Coronary artery (tissue), 2 donors: Measurements from ENCODE around the gene CNPPD1.

Experiments
- DNase-seq: peaks from one replicate; pipeline ENCODE4 v3.0.0-alpha.2; 2017; ENCODE audit warnings: low spot score
- H3K27ac ChIP-seq, 2 donors: fragments of 200-600 bp; sonication (generic); one replicate each; pipeline ENCODE4 v1.5.1; 2016 to 2019
- H3K4me3 ChIP-seq: fragments of 200-600 bp; sonication (generic); 2 replicates; pipeline ENCODE4 v1.5.1; 2016; ENCODE audit warnings: mild to moderate bottlenecking, moderate library complexity
- TF ChIP-seq, protein P1 (sequence below): fragments of 200-600 bp; sonication (generic); IDR thresholded peaks from one replicate; pipeline ENCODE4 v1.5.1; 2019; ENCODE audit warnings: antibody characterized with exemption

The CNPPD1 gene

DNA sequence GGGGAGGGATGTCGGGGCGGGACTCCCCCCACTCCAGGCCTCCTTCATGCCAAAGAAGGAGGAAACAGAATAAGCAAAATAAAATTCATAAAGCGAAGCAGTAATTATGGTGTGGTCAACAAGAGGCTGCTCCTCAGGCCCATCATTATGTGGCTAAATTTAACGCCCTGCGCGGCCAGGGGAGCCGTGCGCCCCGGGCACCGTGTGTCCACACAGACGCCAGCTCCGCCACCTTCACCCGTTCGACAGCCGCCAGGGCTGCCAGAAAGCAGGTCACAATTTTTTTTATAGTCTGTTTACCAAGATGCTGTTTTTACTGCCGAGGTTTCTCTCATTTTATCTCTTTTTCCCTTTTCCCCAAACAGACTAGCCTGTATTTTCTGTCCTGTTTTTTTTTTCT lies 47.1 kb downstream of the CNPPD1 start:
- TF ChIP-seq, protein P1, sequence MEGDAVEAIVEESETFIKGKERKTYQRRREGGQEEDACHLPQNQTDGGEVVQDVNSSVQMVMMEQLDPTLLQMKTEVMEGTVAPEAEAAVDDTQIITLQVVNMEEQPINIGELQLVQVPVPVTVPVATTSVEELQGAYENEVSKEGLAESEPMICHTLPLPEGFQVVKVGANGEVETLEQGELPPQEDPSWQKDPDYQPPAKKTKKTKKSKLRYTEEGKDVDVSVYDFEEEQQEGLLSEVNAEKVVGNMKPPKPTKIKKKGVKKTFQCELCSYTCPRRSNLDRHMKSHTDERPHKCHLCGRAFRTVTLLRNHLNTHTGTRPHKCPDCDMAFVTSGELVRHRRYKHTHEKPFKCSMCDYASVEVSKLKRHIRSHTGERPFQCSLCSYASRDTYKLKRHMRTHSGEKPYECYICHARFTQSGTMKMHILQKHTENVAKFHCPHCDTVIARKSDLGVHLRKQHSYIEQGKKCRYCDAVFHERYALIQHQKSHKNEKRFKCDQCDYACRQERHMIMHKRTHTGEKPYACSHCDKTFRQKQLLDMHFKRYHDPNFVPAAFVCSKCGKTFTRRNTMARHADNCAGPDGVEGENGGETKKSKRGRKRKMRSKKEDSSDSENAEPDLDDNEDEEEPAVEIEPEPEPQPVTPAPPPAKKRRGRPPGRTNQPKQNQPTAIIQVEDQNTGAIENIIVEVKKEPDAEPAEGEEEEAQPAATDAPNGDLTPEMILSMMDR: no peak
- no peak for DNase-seq
- H3K4me3 ChIP-seq: no peak overlapping the region
- peak overlapping the region in 1 of 2 donors; percentile 63 for H3K27ac ChIP-seq

DNA sequence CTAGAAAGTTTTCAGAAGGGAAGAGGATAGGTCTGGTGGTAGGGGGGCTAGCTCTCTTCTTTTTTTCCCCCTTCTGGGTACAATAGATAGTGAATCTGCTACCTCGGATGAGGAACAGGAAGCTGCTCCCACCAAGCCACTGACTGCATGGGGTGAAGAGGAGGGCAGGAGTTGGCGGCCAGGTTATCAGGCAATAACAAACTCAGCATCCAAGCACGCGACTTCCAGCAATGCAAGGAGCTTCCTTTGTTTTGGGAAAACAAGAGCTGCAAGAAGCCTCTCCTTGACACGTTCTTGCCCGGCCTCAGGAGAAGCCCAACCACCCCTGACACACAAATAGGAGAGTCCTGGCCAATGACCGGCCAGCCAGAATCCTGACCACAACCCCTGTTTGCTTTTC lies 48.3 kb downstream of the CNPPD1 start:
- TF ChIP-seq, protein P1: no peak
- Histone ChIP-seq H3K4me3 (no peak overlapping the region), H3K27ac (no peak overlapping the region)
- DNase-seq: no peak

DNA sequence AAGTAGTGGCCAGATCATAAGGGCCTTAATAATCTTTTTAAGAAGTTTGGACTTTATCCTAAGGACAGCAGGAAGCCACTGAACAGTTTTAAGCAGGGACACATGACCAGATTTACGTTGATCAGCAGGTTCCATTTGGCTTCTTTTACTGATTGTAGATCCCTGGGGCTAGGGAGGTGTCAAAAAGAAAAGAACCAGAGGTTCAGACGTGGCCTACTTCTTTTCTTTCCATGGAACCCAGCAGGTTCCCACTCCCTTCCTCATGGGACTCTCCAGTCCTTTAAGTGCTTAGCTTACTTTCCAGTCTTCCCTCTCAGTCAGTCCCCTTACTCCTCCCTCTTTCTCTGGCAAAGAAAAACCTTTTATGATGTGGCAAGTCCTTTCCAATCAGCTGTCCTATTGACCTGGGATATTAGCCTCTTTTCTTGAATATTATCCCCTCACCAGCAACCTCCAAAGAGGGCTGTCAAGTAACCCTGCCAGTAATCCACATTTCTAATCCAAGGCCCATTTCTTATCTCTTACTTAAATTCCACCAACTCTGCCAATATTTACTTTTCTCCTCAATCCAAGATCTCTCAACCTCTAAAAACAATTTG lies 49.6 kb downstream of the CNPPD1 start:
- TF ChIP-seq, protein P1: no peak
- Histone ChIP-seq H3K27ac (peak overlapping the region in 1 of 2 donors; percentile 59), H3K4me3 (no peak overlapping the region)
- DNase-seq: no peak

DNA sequence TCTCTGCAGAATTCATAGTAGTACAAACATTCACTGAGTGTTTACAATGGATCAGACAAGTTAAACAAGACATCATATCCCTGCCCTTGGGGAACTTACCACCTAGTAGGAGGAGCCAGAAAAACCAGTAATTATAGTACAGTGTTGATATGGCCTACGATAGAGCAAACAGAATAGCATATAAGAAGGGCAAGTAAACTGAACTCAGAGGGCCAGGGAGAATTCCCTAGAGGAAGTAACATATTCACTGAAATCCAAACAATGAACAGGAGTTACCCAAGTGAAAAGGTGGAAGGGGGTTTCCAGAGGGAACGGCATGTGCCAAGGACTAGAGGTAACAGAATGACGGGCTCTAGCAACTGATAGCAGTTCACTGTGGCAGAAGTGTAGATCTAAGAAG lies 50.2 kb downstream of the CNPPD1 start:
- DNase-seq: no peak
- H3K27ac ChIP-seq: peak overlapping the region in 1 of 2 donors; percentile 59
- TF ChIP-seq, protein P1: no peak
- H3K4me3 ChIP-seq: no peak overlapping the region

DNA sequence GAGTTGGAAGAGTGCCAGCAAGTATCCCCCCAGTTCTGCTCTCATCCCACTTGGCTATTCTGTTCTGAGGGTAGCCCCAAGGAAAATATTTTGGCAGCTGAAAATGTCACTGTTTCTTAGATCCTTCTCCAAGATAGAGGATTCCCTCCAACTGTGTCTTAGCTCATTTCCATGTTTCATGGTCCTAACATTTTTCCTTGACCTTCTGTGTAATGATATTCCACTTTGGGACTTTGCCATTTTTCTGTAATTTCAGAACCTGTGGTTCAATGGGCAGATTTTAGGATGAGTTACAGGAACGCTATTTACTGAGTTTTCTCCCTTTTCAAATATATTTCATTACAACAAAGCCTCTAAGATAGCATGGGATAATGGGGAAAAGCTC lies 50.8 kb downstream of the CNPPD1 start:
- H3K27ac ChIP-seq: peak overlapping the region in 1 of 2 donors; percentile 50
- no peak for DNase-seq
- TF ChIP-seq, protein P1: no peak
- no peak overlapping the region for H3K4me3 ChIP-seq

DNA sequence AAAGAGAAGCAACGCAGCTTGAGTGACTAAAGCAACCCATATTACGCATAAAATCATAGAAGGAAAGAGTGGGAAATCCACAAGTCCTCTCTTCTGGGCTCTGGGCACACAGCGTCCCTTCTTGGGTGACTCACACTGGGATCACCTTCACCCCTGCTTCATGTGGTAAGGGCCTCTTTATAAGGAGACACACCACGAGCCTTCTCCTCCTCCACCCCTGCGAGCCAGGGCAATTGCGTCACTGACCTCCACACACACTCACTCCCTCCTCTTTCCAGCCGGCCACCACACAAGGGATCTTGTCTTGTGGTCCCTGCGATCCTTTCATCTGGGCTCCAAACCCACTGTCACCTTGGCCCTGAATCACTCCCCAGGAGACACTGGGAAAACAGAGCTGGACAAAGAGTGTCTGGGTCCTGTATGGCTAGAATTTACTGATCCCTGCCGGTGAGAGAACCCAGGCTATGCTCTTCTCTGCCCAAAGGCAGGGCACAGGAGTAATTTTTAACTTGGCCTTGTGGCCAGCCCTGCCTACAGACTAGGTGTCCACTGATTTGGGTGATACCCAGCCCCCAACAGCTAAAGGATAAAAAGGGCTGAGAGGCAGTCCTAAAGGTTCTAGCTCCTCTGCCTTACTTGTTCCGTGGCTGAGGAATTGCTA lies 51.4 kb downstream of the CNPPD1 start:
- H3K4me3 ChIP-seq: no peak overlapping the region
- H3K27ac ChIP-seq: peak overlapping the region in 1 of 2 donors; percentile 50
- TF ChIP-seq, protein P1: no peak
- no peak for DNase-seq
